Lung (tissue), 13 donors: Measurements from ENCODE around the gene DMRT1. TPM values are rescaled to one million over a fixed set of nuclear protein-coding genes. Genes with fewer than 3 reads are reported as not detected.

ENCODE experiments used
- ATAC-seq: fragments of 200-7000 bp; cut with Tn5 transposase; one replicate; pipeline ENCODE4 v1.9.1; 2020; ENCODE audit warnings: moderate number of reproducible peaks; ENCODE audit not compliant: insufficient read depth, low FRiP score
- DNase-seq, 3 donors: peaks; one replicate each; pipeline ENCODE4 v3.0.0-alpha.2; 2013 to 2017
- H3K27ac ChIP-seq, 2 donors: one replicate each; pipeline ENCODE4 v1.5.1; 2013; ENCODE audit warnings: mild to moderate bottlenecking in 2 of 2, moderate library complexity in 2 of 2, control low read depth in 1 of 2, inconsistent platforms in 1 of 2, low read depth in 1 of 2, low read length in 1 of 2
- H3K27me3 ChIP-seq, 3 donors: one replicate each; pipeline ENCODE4 v1.5.1; 2013; ENCODE audit warnings: low read length in 2 of 3; ENCODE audit not compliant: control insufficient read depth in 3 of 3, insufficient read depth in 3 of 3
- H3K36me3 ChIP-seq, 4 donors: one replicate each; pipeline ENCODE4 v1.5.1; 2013; ENCODE audit warnings: low read length in 4 of 4, mild to moderate bottlenecking in 1 of 4, moderate library complexity in 1 of 4; ENCODE audit not compliant: control insufficient read depth in 4 of 4, insufficient read depth in 4 of 4
- H3K4me1 ChIP-seq, 5 donors: one replicate each; pipeline ENCODE4 v1.5.1; 2013; ENCODE audit warnings: low read length in 5 of 5, mild to moderate bottlenecking in 2 of 5, moderate library complexity in 1 of 5; ENCODE audit not compliant: control insufficient read depth in 5 of 5, insufficient read depth in 5 of 5
- H3K4me3 ChIP-seq: one replicate; pipeline ENCODE4 v1.5.1; 2013; ENCODE audit warnings: mild to moderate bottlenecking, control low read depth, moderate library complexity
- H3K9ac ChIP-seq, 2 donors: one replicate each; pipeline ENCODE4 v1.5.1; 2013; ENCODE audit warnings: low read length in 2 of 2, control low read depth in 1 of 2; ENCODE audit not compliant: insufficient read depth in 1 of 2
- H3K9me3 ChIP-seq, 4 donors: one replicate each; pipeline ENCODE4 v1.5.1; 2013; ENCODE audit warnings: low read length in 3 of 4, mild to moderate bottlenecking in 1 of 4, moderate library complexity in 1 of 4; ENCODE audit not compliant: control insufficient read depth in 4 of 4, insufficient read depth in 3 of 4
- WGBS, 2 donors: extraction: QIAGEN DNeasy Blood & Tissue Kit; methylation state at CpG; one replicate each; pipeline ENCODE4 v1.1.7; 2013; 5-methylcytosine and 5-hydroxymethylcytosine counted together
- polyA plus RNA-seq, 2 donors: library from polyadenylated mRNA; stranded (reverse); fragments of 200-250 nt; gene quantifications; one replicate each; pipeline ENCODE4 v1.2.1, GENCODE V29; 2013
- small RNA-seq: library from RNA; depleted of rRNA; stranded (forward); fragments of <200 nt; gene quantifications from one replicate; pipeline ENCODE3, GENCODE V24; 2014; ENCODE audit warnings: low replicate concordance
- total RNA-seq, 2 donors: library from RNA; depleted of rRNA in 1 of 2; stranded (reverse); fragments of >200 nt in 1 of 2; gene quantifications; one replicate each; pipeline ENCODE4 v1.2.1, GENCODE V29; 2014 to 2021
- TF ChIP-seq, protein P1 (sequence below): IDR thresholded peaks from 2 replicates; pipeline ENCODE4 v1.5.1; 2012; ENCODE audit warnings: mild to moderate bottlenecking; ENCODE audit errors: control extremely low read depth, extremely low read depth
- donor health status: control.
- donor health status: control.
- donor health status: Bipolar disorder and iron deficiency.
- donor health status: healthy.
- donor health status: DM: yes; HTN: yes; CAD: no.

DMRT1 gene
- total and polyA plus RNA-seq, 4 donors, result not detected

DNA sequence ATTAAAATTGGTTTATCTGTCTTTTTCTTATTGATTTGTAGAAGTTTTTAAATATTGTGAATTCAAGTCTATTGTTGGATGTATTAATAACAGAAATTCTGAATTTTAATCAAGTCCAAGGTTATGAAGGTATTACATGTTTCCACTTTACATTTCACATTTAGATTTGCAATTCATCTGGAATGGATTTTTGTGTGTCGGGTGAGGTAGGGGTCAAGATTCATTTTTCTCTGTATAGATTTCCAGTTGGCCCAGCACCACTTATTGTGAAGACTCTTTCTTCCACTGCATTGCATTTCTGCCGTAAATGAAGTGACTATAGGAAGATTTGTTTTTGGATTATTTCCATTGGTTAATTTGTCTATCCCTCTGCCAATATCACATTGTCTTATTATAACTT, 173.1 kb downstream of the DMRT1 start:
- H3K4me1 ChIP-seq, result no peaks in the 10 kb centered on the region
- no peaks in the 10 kb centered on the region for H3K9me3 ChIP-seq
- no peak for ATAC-seq
- WGBS, 2 donors, result 84 to 96% methylated on average over 2 of the region's 2 CpGs
- H3K36me3 ChIP-seq, result no peaks in the 10 kb centered on the region
- no peak overlapping the region for H3K4me3 ChIP-seq
- DNase-seq, result no peak
- H3K9ac ChIP-seq, result no peak overlapping the region
- TF ChIP-seq, protein P1, sequence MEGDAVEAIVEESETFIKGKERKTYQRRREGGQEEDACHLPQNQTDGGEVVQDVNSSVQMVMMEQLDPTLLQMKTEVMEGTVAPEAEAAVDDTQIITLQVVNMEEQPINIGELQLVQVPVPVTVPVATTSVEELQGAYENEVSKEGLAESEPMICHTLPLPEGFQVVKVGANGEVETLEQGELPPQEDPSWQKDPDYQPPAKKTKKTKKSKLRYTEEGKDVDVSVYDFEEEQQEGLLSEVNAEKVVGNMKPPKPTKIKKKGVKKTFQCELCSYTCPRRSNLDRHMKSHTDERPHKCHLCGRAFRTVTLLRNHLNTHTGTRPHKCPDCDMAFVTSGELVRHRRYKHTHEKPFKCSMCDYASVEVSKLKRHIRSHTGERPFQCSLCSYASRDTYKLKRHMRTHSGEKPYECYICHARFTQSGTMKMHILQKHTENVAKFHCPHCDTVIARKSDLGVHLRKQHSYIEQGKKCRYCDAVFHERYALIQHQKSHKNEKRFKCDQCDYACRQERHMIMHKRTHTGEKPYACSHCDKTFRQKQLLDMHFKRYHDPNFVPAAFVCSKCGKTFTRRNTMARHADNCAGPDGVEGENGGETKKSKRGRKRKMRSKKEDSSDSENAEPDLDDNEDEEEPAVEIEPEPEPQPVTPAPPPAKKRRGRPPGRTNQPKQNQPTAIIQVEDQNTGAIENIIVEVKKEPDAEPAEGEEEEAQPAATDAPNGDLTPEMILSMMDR, result no peak
- H3K27ac ChIP-seq, result no peak overlapping the region
- H3K27me3 ChIP-seq, result peaks cover 0 to 20% (median 3%) of the 10 kb centered on the region in 3 donors

DNA sequence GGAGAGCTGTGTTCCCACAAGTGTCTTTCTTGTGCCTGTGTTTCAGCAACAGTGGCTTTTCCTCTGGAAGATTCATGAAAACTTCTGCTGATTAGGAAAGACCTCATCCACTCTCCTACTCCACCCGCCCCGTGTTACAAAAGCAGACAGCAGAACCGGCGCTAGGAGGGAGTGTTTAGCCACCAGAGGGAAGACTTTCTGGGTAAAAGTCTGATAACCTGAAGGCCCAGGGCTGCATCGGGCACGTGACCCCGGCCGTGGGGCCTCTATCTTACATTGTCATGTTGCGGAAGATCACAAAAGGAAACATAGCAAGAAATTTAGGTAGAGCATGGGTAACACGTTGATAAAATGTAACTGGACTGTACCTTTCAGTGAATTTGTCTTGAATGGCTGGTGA, 176.6 kb downstream of the DMRT1 start:
- H3K9me3 ChIP-seq, result peaks cover 0 to 3% (median under 1%) of the 10 kb centered on the region in 4 donors
- TF ChIP-seq, protein P1, result no peak
- WGBS, 2 donors, result 12 to 16% methylated on average over 10 of the region's 10 CpGs
- H3K4me1 ChIP-seq, result no peaks in the 10 kb centered on the region
- no peak overlapping the region for H3K9ac ChIP-seq
- H3K27ac ChIP-seq, result no peak overlapping the region
- ATAC-seq, result no peak
- no peak overlapping the region for H3K4me3 ChIP-seq
- peaks cover 0 to 20% (median 0%) of the 10 kb centered on the region in 3 donors for H3K27me3 ChIP-seq
- DNase-seq, result peak in 1 of 3 donors; percentile 42
- no peaks in the 10 kb centered on the region for H3K36me3 ChIP-seq

Small RNA genes lying within 50 kb of the gene (small RNA-seq; reads per million reads assigned to genes)
- not detected for gene RNU6-1073P

Other genes starting within 250 kb of the DMRT1 start
- not detected for gene DMRT3, start 135.0 kb downstream of the DMRT1 start, total RNA-seq
- under 1 TPM; 0.13 to 0.20 TPM for gene DMRT3, start 135.0 kb downstream of the DMRT1 start, polyA plus RNA-seq
- gene DMRT2, start 208.7 kb downstream of the DMRT1 start, total RNA-seq, result 1 to 10 TPM in 1 of 2 donors, under 1 TPM in 1; 0.52 to 1.7 TPM
- under 1 TPM; 0.62 to 0.98 TPM for gene DMRT2, start 208.7 kb downstream of the DMRT1 start, polyA plus RNA-seq